Stomach (tissue), 9 donors: ENCODE data around the gene C1QL1. TPM values are rescaled to one million over a fixed set of nuclear protein-coding genes. Genes with fewer than 3 reads are reported as not detected.
A peak's percentile ranks its signal among the peaks of the same experiment; 100 is the strongest.

Source experiments
- DNase-seq, 2 donors: peaks; one replicate each; pipeline versions ENCODE4 v3.0.0 to v3.0.0-alpha.2; 2013 to 2019
- H3K27ac ChIP-seq, 5 donors: fragments of 200-600 bp in 4 of 5; sonication (generic) in 4 of 5; one replicate each; pipeline ENCODE4 v1.5.1; 2013 to 2019; ENCODE audit warnings: mild to moderate bottlenecking in 1 of 5, moderate library complexity in 1 of 5
- H3K27me3 ChIP-seq, 3 donors: fragments of 200-600 bp; sonication (generic); one replicate each; pipeline ENCODE4 v1.5.1; 2017 to 2019; ENCODE audit warnings: mixed run types in 1 of 3
- H3K36me3 ChIP-seq, 4 donors: fragments of 200-600 bp; sonication (generic); 1 replicate in 3 of 4; 2 replicates in 1 of 4; pipeline ENCODE4 v1.5.1; 2016 to 2019
- H3K4me1 ChIP-seq, 4 donors: fragments of 200-600 bp; sonication (generic); one replicate each; pipeline ENCODE4 v1.5.1; 2016 to 2019
- H3K4me3 ChIP-seq, 4 donors: fragments of 200-600 bp; sonication (generic) in 3 of 4; one replicate each; pipeline ENCODE4 v1.5.1; 2016 to 2019; ENCODE audit warnings: mild to moderate bottlenecking in 1 of 4
- H3K9me3 ChIP-seq, 4 donors: fragments of 200-600 bp; sonication (generic); one replicate each; pipeline ENCODE4 v1.5.1; 2016 to 2019
- CTCF ChIP-seq, 7 experiments: fragments of 450-650 bp in 4 of 7; fragments of 200-600 bp in 3 of 7; sonication (generic) in 3 of 7; IDR thresholded peaks; one replicate each; pipeline ENCODE4 v1.5.1; 2016 to 2019; ENCODE audit warnings: antibody characterized with exemption in 7 of 7, control low read depth in 2 of 7, mild to moderate bottlenecking in 1 of 7
- EP300 ChIP-seq: sonication (generic); formaldehyde crosslinking; IDR thresholded peaks from one replicate; pipeline ENCODE4 v1.6.1; 2017; ENCODE audit warnings: antibody characterized with exemption
- POLR2A ChIP-seq, 4 donors: fragments of 450-650 bp; IDR thresholded peaks; one replicate each; pipeline ENCODE4 v1.6.1; 2016; ENCODE audit warnings: antibody characterized with exemption in 4 of 4, control low read depth in 2 of 4, mild to moderate bottlenecking in 1 of 4, moderate library complexity in 1 of 4
- POLR2AphosphoS5 ChIP-seq, 3 donors: sonication (generic); formaldehyde crosslinking; IDR thresholded peaks; one replicate each; pipeline ENCODE4 v1.6.1; 2016; ENCODE audit warnings: antibody characterized with exemption in 3 of 3
- WGBS, 5 donors: extraction: QIAGEN DNeasy Blood & Tissue Kit in 3 of 5; methylation state at CpG; one replicate each; pipeline versions ENCODE4 v1.1.5 to v1.1.7; 2013 to 2018; 5-methylcytosine and 5-hydroxymethylcytosine counted together
- intact Hi-C: fragments of 100-400 bp; cut with DNase I; formaldehyde crosslinking; loops from one replicate; pipeline ENCODE4 v1.15.1; 2023; ENCODE audit warnings: low total_unique reads
- polyA plus RNA-seq, 3 donors: library from polyadenylated mRNA; stranded (reverse); fragments of 200-250 nt; gene quantifications; one replicate each; pipeline ENCODE4 v1.2.3, GENCODE V29; 2013
- total RNA-seq, 5 donors: library from RNA; depleted of rRNA; stranded (reverse); fragments of >200 nt; gene quantifications; one replicate each; pipeline versions ENCODE4 v1.1.0 to v1.2.3, GENCODE V29; 2014 to 2016
- donor health status: healthy with polysubstance abuse.
- donor health status: Bipolar disorder and iron deficiency.
- donor health status: healthy.

C1QL1 gene
- total and polyA plus RNA-seq, 8 donors: 2.2 to 16.3 (median 5.2) TPM; not detected in 1

GRCh38 chr17:45001310-45001709 is 33.2 kb upstream of the C1QL1 start:
- TF ChIP-seq EP300: no peak
- TF ChIP-seq POLR2A (IDR thresholded peaks at IDR 0.05): no peak
- TF ChIP-seq POLR2AphosphoS5 (IDR thresholded peaks at IDR 0.05): no peak
- TF ChIP-seq CTCF (IDR thresholded peaks at IDR 0.05): no peak
- Histone ChIP-seq H3K9me3 (peaks cover 0 to 10% (median 5%) of the 10 kb centered on the region in 4 donors), H3K36me3 (no peaks in the 10 kb centered on the region), H3K27ac (no peak overlapping the region), H3K4me1 (no peaks in the 10 kb centered on the region), H3K4me3 (no peak overlapping the region), H3K27me3 (peaks cover 0 to 29% (median 0%) of the 10 kb centered on the region in 3 donors)
- WGBS, 5 donors: 50 to 64% (median 55%) methylated on average over 3 of the region's 3 CpGs
- intact Hi-C loops: no loop called here
- DNase-seq: no peak

GRCh38 chr17:44999433-44999832 is 31.3 kb upstream of the C1QL1 start:
- H3K27me3 ChIP-seq: peaks cover 0 to 33% (median 0%) of the 10 kb centered on the region in 3 donors
- H3K4me1 ChIP-seq: no peaks in the 10 kb centered on the region
- DNase-seq: no peak
- intact Hi-C loops: no loop called here
- no peaks in the 10 kb centered on the region for H3K36me3 ChIP-seq
- peaks cover 0 to 10% (median 5%) of the 10 kb centered on the region in 4 donors for H3K9me3 ChIP-seq
- H3K27ac ChIP-seq: no peak overlapping the region
- no peak overlapping the region for H3K4me3 ChIP-seq
- no peak for TF ChIP-seq POLR2A (IDR thresholded peaks at IDR 0.05)
- WGBS, 5 donors: 85 to 93% (median 90%) methylated on average over 3 of the region's 3 CpGs

GRCh38 chr17:44998646-44999045 is 30.5 kb upstream of the C1QL1 start:
- Histone ChIP-seq H3K4me1 (no peaks in the 10 kb centered on the region), H3K4me3 (no peak overlapping the region), H3K27ac (no peak overlapping the region), H3K36me3 (no peaks in the 10 kb centered on the region), H3K9me3 (peaks cover 0 to 10% (median 5%) of the 10 kb centered on the region in 4 donors), H3K27me3 (peaks cover 0 to 33% (median 0%) of the 10 kb centered on the region in 3 donors)
- intact Hi-C loops: no loop called here
- TF ChIP-seq POLR2AphosphoS5 (IDR thresholded peaks at IDR 0.05): no peak
- TF ChIP-seq CTCF (IDR thresholded peaks at IDR 0.05): no peak
- no peak for TF ChIP-seq POLR2A (IDR thresholded peaks at IDR 0.05)
- no peak for TF ChIP-seq EP300
- DNase-seq: no peak

- WGBS, 5 donors: 47 to 74% (median 56%) methylated on average over 3 to 7 of the region's 7 CpGs
Measured at GRCh38 chr17:44997733-44998520, 29.8 kb upstream of the C1QL1 start.

More at GRCh38 chr17:44997733-44998520, 29.8 kb upstream of the C1QL1 start:
- TF ChIP-seq POLR2A (IDR thresholded peaks at IDR 0.05): no peak
- no peak for TF ChIP-seq EP300
- no peak for TF ChIP-seq POLR2AphosphoS5 (IDR thresholded peaks at IDR 0.05)
- no peak for TF ChIP-seq CTCF (IDR thresholded peaks at IDR 0.05)
- intact Hi-C loops: no loop called here
- peaks cover 0 to 10% (median 5%) of the 10 kb centered on the region in 4 donors for H3K9me3 ChIP-seq
- no peak overlapping the region for H3K27ac ChIP-seq
- H3K27me3 ChIP-seq: peaks cover 0 to 38% (median 0%) of the 10 kb centered on the region in 3 donors
- peak in 1 of 2 donors; percentile 75 for DNase-seq
- no peaks in the 10 kb centered on the region for H3K36me3 ChIP-seq
- no peak overlapping the region for H3K4me3 ChIP-seq
- H3K4me1 ChIP-seq: no peaks in the 10 kb centered on the region
